Trophoblast cell (in vitro differentiated cells and primary cell): ENCODE results near the gene BCDIN3D.
"Not testable (repeated sequence)": the region's sequence is repeated elsewhere in the genome, so short reads cannot be mapped to it uniquely, and the experiment has no call there.

Experiments
- DNase-seq, 2 donors: peaks; one replicate each; pipeline ENCODE4 v3.0.0-alpha.2; 2016
- H2AFZ ChIP-seq: 2 replicates; pipeline ENCODE4 v1.6.1; 2013; ENCODE audit warnings: low read length, moderate library complexity, mild to moderate bottlenecking; ENCODE audit not compliant: insufficient read depth, poor library complexity
- H2AK5ac ChIP-seq: 2 replicates; pipeline ENCODE4 v1.6.1; 2013; ENCODE audit warnings: mild to moderate bottlenecking, low read length
- H2BK120ac ChIP-seq: 2 replicates; pipeline ENCODE4 v1.6.1; 2013; ENCODE audit warnings: low read length, mild to moderate bottlenecking, moderate library complexity; ENCODE audit not compliant: insufficient read depth, poor library complexity
- H2BK12ac ChIP-seq: 2 replicates; pipeline ENCODE4 v1.6.1; 2013; ENCODE audit warnings: mild to moderate bottlenecking, low read length, moderate library complexity
- H2BK5ac ChIP-seq: 2 replicates; pipeline ENCODE4 v1.6.1; 2013; ENCODE audit warnings: low read length, low read depth, moderate library complexity, mild to moderate bottlenecking; ENCODE audit not compliant: poor library complexity
- H3K14ac ChIP-seq: 2 replicates; pipeline ENCODE4 v1.6.1; 2013; ENCODE audit warnings: mild to moderate bottlenecking, low read length
- H3K18ac ChIP-seq: 2 replicates; pipeline ENCODE4 v1.6.1; 2013; ENCODE audit warnings: mild to moderate bottlenecking, low read length
- H3K23ac ChIP-seq: 2 replicates; pipeline ENCODE4 v1.6.1; 2013; ENCODE audit warnings: low read length
- H3K27ac ChIP-seq: 2 replicates; pipeline ENCODE4 v1.5.1; 2013; ENCODE audit warnings: low read depth, mild to moderate bottlenecking, inconsistent platforms, low read length, moderate library complexity
- H3K27me3 ChIP-seq: 2 replicates; pipeline ENCODE4 v1.6.1; 2013; ENCODE audit warnings: inconsistent platforms, mild to moderate bottlenecking, low read length, moderate library complexity; ENCODE audit not compliant: insufficient read depth
- H3K36me3 ChIP-seq, 2 experiments: 1 replicate in 1 of 2; 2 replicates in 1 of 2; pipeline ENCODE4 v1.6.1; 2013; ENCODE audit warnings: low read length in 2 of 2, mild to moderate bottlenecking in 2 of 2, moderate library complexity in 1 of 2; ENCODE audit not compliant: insufficient read depth in 2 of 2, control insufficient read depth in 1 of 2
- H3K4ac ChIP-seq: 2 replicates; pipeline ENCODE4 v1.6.1; 2013; ENCODE audit warnings: low read depth, mild to moderate bottlenecking, low read length, moderate library complexity
- H3K4me1 ChIP-seq, 2 experiments: 1 replicate in 1 of 2; 2 replicates in 1 of 2; pipeline ENCODE4 v1.6.1; 2013; ENCODE audit warnings: low read length in 2 of 2, mild to moderate bottlenecking in 2 of 2, moderate library complexity in 1 of 2; ENCODE audit not compliant: insufficient read depth in 2 of 2, control insufficient read depth in 1 of 2
- H3K4me2 ChIP-seq: 2 replicates; pipeline ENCODE4 v1.6.1; 2013; ENCODE audit warnings: inconsistent platforms, mild to moderate bottlenecking, low read length, moderate library complexity
- H3K4me3 ChIP-seq: 2 replicates; pipeline ENCODE4 v1.5.1; 2013; ENCODE audit warnings: mild to moderate bottlenecking, low read depth, low read length, inconsistent platforms
- H3K79me1 ChIP-seq: one replicate; pipeline ENCODE4 v1.6.1; 2013; ENCODE audit warnings: low read length
- H3K79me2 ChIP-seq: 2 replicates; pipeline ENCODE4 v1.6.1; 2013; ENCODE audit warnings: low read length, mild to moderate bottlenecking; ENCODE audit not compliant: control insufficient read depth, insufficient read depth, poor library complexity
- H3K9ac ChIP-seq: 2 replicates; pipeline ENCODE4 v1.6.1; 2013; ENCODE audit warnings: mild to moderate bottlenecking, low read length
- H3K9me3 ChIP-seq: 2 replicates; pipeline ENCODE4 v1.6.1; 2013; ENCODE audit warnings: low read depth, mild to moderate bottlenecking, control low read depth, inconsistent platforms, low read length; ENCODE audit not compliant: insufficient read depth
- H4K12ac ChIP-seq: 2 replicates; pipeline ENCODE4 v1.6.1; 2013; ENCODE audit warnings: low read depth, mild to moderate bottlenecking, low read length, moderate library complexity
- H4K8ac ChIP-seq: 2 replicates; pipeline ENCODE4 v1.6.1; 2013; ENCODE audit warnings: low read depth, mild to moderate bottlenecking, low read length, moderate library complexity
- H4K91ac ChIP-seq: one replicate; pipeline ENCODE4 v1.6.1; 2013; ENCODE audit warnings: low read depth, mild to moderate bottlenecking, low read length, moderate library complexity
- WGBS: extraction: QIAGEN DNeasy Blood & Tissue Kit; methylation state at CpG from one replicate; pipeline ENCODE4 v1.1.7; 2013; ENCODE audit warnings: missing lambda C conversion rate; ENCODE audit not compliant: insufficient read length, insufficient coverage; ENCODE audit errors: extremely low coverage; 5-methylcytosine and 5-hydroxymethylcytosine counted together

The BCDIN3D gene

GRCh38 chr12:49882248-49882850, 39.4 kb upstream of the BCDIN3D start:
- no peaks in the 10 kb centered on the region for H3K4me1 ChIP-seq
- H3K79me1 ChIP-seq: no peaks in the 10 kb centered on the region
- no peak overlapping the region for H2BK5ac ChIP-seq
- H3K36me3 ChIP-seq: no peaks in the 10 kb centered on the region
- H4K12ac ChIP-seq: no peak overlapping the region
- DNase-seq: no peak
- no peak overlapping the region for H2BK12ac ChIP-seq
- no CpG with 5 or more reads among the region's 8 CpGs for WGBS
- H3K18ac ChIP-seq: no peak overlapping the region
- no peak overlapping the region for H3K9ac ChIP-seq
- no peaks in the 10 kb centered on the region for H3K27me3 ChIP-seq
- no peaks in the 10 kb centered on the region for H3K9me3 ChIP-seq
- H3K4me2 ChIP-seq: no peak overlapping the region
- H3K14ac ChIP-seq: no peak overlapping the region
- no peak overlapping the region for H3K4me3 ChIP-seq
- H3K27ac ChIP-seq: no peak overlapping the region
- no peak overlapping the region for H2BK120ac ChIP-seq
- H3K79me2 ChIP-seq: no peaks in the 10 kb centered on the region
- no peak overlapping the region for H4K91ac ChIP-seq
- H3K4ac ChIP-seq: no peak overlapping the region
- H4K8ac ChIP-seq: no peak overlapping the region
- H2AK5ac ChIP-seq: no peak overlapping the region
- no peak overlapping the region for H2AFZ ChIP-seq
- H3K23ac ChIP-seq: no peak overlapping the region

- no peaks in the 10 kb centered on the region for H3K36me3 ChIP-seq
- no peak overlapping the region for H2BK12ac ChIP-seq
- no peak overlapping the region for H3K4me2 ChIP-seq
- no peak overlapping the region for H2BK120ac ChIP-seq
- H3K4me3 ChIP-seq: no peak overlapping the region
- no peak overlapping the region for H3K9ac ChIP-seq
- H4K91ac ChIP-seq: no peak overlapping the region
- DNase-seq: no peak
- no peak overlapping the region for H4K8ac ChIP-seq
- H3K9me3 ChIP-seq: no peaks in the 10 kb centered on the region
- H3K27ac ChIP-seq: no peak overlapping the region
- no CpG with 5 or more reads among the region's 16 CpGs for WGBS
- no peak overlapping the region for H3K23ac ChIP-seq
- H4K12ac ChIP-seq: no peak overlapping the region
- H3K79me2 ChIP-seq: no peaks in the 10 kb centered on the region
- no peaks in the 10 kb centered on the region for H3K79me1 ChIP-seq
- no peak overlapping the region for H2BK5ac ChIP-seq
- H3K18ac ChIP-seq: no peak overlapping the region
- no peaks in the 10 kb centered on the region for H3K27me3 ChIP-seq
- H3K14ac ChIP-seq: no peak overlapping the region
- no peak overlapping the region for H2AFZ ChIP-seq
- H3K4me1 ChIP-seq: no peaks in the 10 kb centered on the region
- H2AK5ac ChIP-seq: no peak overlapping the region
- H3K4ac ChIP-seq: no peak overlapping the region
These were observed 38.7 kb upstream of the BCDIN3D start for GRCh38 chr12:49881415-49882247.

- Histone ChIP-seq H3K4ac (no peak overlapping the region), H2AK5ac (no peak overlapping the region), H2BK120ac (no peak overlapping the region), H3K9ac (no peak overlapping the region), H3K27ac (no peak overlapping the region), H2AFZ (no peak overlapping the region), H2BK5ac (no peak overlapping the region), H3K36me3 (no peaks in the 10 kb centered on the region), H3K4me2 (no peak overlapping the region), H3K79me1 (no peaks in the 10 kb centered on the region), H3K23ac (no peak overlapping the region), H2BK12ac (no peak overlapping the region), H3K79me2 (no peaks in the 10 kb centered on the region), H4K8ac (no peak overlapping the region), H4K91ac (no peak overlapping the region), H3K27me3 (no peaks in the 10 kb centered on the region), H3K4me1 (no peaks in the 10 kb centered on the region), H3K14ac (no peak overlapping the region), H3K9me3 (no peaks in the 10 kb centered on the region), H4K12ac (no peak overlapping the region), H3K18ac (no peak overlapping the region), H3K4me3 (no peak overlapping the region)
- WGBS: no CpG with 5 or more reads among the region's 5 CpGs
- no peak for DNase-seq
These were observed 38.0 kb upstream of the BCDIN3D start for GRCh38 chr12:49880756-49881414.

- not testable (repeated sequence) for H4K8ac ChIP-seq, H4K91ac ChIP-seq, H3K27ac ChIP-seq, H3K4me1 ChIP-seq, H3K4me3 ChIP-seq, H2BK120ac ChIP-seq, H2BK12ac ChIP-seq, H3K36me3 ChIP-seq, H2AK5ac ChIP-seq, H3K27me3 ChIP-seq, DNase-seq, H3K23ac ChIP-seq, H3K14ac ChIP-seq, H3K18ac ChIP-seq, H3K4ac ChIP-seq, H3K79me2 ChIP-seq, H2AFZ ChIP-seq, H3K9ac ChIP-seq, H2BK5ac ChIP-seq, H3K79me1 ChIP-seq, H3K4me2 ChIP-seq, H3K9me3 ChIP-seq, H4K12ac ChIP-seq
- no CpG with 5 or more reads among the region's 2 CpGs for WGBS
These were observed 36.2 kb upstream of the BCDIN3D start for GRCh38 chr12:49879065-49879464.
